H54 (cell line): Measurements from ENCODE around the gene DNAJC11.
"Not testable (repeated sequence)": the region's sequence is repeated elsewhere in the genome, so short reads cannot be mapped to it uniquely, and the experiment has no call there.

Source experiments
- DNase-seq: peaks from one replicate; pipeline ENCODE4 v3.0.0; 2011; ENCODE audit warnings: low spot score, mixed read lengths; ENCODE audit not compliant: insufficient read length
- FAIRE-seq: peaks from 3 replicates; lab custom pipeline; 2011; peaks lifted over from hg19 to GRCh38; lab: Jason Lieb, UNC
- POLR2A ChIP-seq: IDR thresholded peaks from 2 replicates; pipeline ENCODE4 v1.6.1; 2011; ENCODE audit warnings: low read depth, mild to moderate bottlenecking, low read length

DNAJC11 gene

DNA sequence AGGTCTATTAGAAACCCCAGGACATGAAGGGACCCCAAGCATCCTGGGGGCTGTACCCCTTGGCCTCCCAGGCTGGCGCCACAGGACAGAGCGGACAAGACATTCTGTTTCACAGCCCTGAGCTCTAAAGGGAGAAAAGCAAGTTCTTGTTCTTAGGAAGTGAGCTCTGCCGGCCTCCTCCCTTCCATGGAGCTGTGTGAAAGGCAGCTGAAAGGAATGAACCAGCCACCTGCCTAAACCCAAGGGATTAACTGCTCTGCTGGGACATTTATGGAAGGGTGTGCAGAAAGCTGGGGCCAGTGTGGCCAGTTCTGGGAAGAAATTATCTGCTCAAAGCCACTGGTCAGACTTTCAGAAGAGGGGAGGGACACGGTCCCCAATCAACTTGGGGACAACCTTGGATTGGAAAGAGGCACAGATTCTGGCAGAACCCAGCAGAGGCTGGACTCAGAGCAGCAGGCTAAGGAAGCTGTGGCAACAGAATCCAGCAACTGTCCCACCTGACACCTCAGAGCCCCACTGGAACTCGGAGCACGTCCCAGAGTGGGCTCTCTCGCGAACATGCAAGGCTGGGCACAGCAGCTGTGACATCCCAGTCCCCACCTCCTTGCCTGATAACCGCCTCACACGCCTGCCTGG is 101.1 kb downstream of the DNAJC11 start:
- no peak for FAIRE-seq
- no peak for TF ChIP-seq POLR2A

DNA sequence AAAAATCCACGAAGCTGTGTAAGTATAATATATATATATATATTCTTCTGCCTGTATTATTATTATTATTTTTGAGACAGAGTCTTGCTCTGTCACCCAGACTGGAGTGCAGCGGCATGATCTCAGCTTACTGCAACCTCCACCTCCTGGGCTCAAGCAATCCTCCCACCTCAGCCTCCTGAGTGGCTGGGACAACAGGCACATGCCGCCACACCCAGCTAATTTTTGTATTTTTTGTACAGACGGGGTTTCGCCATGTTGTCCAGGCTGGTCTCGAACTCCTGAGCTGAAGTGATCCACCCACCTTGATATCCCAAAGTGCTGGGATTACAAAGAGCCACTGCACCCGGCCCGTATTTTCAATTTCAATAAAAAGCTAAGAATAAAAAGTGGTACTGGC is 101.6 kb downstream of the DNAJC11 start:
- FAIRE-seq, DNase-seq: not testable (repeated sequence)

More for the DNA sequence above, 101.1 kb downstream of the DNAJC11 start:
- DNase-seq: no peak

DNA sequence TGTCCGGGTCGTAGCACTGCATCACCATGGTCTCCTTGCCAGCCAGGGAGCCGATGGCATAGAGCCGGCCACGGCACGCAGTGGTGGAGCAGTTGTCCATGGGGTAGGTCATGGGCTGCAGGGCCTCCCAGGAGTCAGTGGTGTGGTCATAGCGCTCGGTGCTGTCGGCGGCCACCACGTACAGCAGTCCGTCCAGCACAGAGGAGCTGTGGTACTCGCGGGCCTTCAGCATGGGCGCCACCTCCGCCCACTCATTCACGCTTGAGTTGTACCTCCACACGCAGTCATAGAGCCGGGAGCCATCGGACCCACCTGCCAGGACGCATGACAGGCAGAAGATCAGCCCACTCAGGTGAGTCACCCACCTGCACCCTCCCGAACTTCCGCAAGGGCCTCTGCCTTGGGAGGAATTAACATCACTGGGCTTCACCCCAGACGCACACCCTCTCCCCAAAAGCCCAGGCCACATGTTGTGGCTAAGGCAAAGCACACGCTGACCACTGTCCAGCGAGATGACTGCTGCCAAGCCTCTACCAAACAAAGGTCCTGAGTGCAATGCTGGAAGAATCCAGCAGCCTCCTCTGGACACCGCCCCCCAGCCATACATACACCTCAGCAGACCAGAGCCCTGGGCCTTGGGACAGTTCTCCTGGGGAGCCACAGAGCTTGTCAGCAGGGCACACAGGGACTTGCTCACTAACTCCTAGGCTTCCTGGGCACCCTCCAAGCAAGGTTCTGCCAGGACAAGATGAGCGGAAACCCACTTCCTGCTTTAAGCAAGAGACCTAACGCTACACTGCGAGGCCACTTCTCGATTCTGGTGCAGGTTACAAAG is 102.3 kb downstream of the DNAJC11 start:
- no peak for TF ChIP-seq POLR2A
- no peak for DNase-seq
- FAIRE-seq: no peak

GRCh38 chr1:6597777-6598131 is 103.9 kb downstream of the DNAJC11 start:
- DNase-seq (no peak), FAIRE-seq (no peak)
- no peak for TF ChIP-seq POLR2A

- FAIRE-seq: no peak
- TF ChIP-seq POLR2A: no peak
- no peak for DNase-seq
These were observed 104.5 kb downstream of the DNAJC11 start for GRCh38 chr1:6596886-6597776.

DNA sequence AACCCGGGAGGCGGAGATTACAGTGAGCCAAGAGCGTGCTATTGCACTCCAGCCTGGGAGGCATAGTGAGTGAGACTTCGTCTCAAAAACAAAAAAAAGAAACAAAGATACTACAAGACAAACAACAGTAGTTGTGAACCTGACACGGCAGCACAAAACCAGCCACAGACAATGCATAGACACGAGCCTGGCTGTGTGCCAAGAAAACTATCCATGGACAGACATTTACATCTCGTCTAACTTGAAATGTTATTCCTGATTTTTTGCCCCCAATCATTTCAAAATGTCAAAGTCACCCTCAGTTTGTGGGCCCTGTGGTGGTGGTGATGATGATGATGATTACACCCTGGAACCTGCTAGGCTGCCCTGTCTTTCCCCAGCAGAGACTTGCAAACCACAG is 105.3 kb downstream of the DNAJC11 start:
- no peak for TF ChIP-seq POLR2A
- FAIRE-seq (no peak), DNase-seq (no peak)

- FAIRE-seq (no peak), DNase-seq (no peak)
- no peak for TF ChIP-seq POLR2A
These were observed 106.5 kb downstream of the DNAJC11 start for GRCh38 chr1:6594977-6595740.

- no peak for TF ChIP-seq POLR2A
- DNase-seq (no peak), FAIRE-seq (no peak)
These were observed 107.8 kb downstream of the DNAJC11 start for GRCh38 chr1:6593810-6594209.

- no peak for FAIRE-seq
- no peak for DNase-seq
- TF ChIP-seq POLR2A: no peak
These were observed 108.6 kb downstream of the DNAJC11 start for GRCh38 chr1:6592865-6593593.

DNA sequence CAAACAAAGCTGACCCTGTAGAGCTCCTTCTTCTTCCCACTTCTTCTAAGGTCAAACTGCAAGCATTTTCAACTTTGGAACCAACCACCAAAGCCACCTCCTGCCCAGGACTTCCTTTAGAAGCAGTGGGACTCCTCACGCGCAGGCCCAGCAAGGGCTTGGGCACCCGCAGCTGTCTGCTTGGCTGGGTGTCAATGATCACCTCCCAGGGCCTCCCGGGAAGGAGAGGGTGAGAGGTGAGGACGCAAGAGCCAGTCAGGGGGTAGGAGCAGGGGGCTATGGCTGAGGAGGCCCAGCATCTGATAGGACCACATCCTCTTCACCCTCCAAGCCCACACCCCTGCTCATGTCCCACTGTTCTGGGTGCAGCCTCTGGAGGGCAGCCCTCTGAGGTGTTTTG is 109.2 kb downstream of the DNAJC11 start:
- TF ChIP-seq POLR2A: no peak
- no peak for FAIRE-seq

DNA sequence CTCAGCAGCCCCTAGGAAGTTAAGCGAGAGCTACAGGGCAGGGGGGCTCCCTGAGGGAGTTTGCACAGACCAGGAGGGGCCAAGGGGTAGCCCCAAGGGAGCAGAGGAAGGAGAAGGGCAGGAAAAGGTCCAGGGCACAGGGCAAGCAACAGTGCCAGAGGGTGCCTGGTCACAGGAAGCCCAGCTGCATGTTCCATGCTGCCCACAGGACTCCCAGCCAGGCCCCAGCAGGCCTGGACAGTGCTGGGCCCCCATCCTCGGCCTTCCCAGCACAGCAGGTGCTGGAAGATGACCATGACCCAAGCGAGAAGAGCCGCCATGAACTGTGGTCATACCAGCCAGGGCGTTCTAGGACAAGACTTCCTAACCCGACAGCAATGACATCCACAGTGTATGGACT is 110.0 kb downstream of the DNAJC11 start:
- no peak for DNase-seq
- FAIRE-seq: no peak
- TF ChIP-seq POLR2A: no peak

More for the DNA sequence above, 109.2 kb downstream of the DNAJC11 start:
- DNase-seq: no peak

DNA sequence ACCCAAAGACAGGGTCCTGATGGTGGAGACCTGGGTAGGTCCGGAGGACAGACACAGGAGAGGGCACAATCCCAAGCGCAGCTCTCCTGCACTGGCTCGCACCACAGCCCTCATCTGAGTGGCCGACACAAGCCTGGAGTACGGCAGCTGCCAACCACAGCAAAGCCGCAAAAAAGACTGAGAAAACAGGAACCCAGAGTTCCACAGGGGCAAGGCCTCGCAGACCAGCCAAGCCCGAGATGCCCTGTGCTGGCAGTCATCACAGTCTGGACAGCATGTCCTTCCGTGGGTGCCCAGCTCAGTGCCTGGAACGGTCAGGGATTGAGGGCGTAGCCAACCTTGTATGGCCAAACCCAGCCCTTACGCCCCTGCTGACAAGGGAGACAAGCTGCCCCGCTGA is 110.4 kb downstream of the DNAJC11 start:
- FAIRE-seq (no peak), DNase-seq (no peak)
- no peak for TF ChIP-seq POLR2A

DNA sequence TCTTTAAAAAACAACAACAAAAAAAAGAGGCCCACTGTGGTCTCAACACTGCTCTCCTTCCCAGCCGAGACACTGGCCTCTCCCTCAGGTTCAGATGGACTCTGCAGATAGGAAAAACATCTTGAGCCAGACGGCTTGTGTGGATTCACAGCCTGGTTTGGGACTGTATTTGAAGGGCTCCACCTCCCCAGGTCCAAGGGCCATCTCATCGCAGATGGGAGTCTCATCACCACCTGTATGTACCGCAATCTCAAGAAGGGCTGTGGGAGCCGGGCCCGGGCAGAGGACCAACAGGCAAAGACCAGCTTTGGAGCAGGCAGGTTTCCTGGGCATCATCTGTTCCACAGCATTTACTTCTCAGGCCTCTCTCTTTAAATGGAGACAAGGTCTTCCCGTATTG is 111.6 kb downstream of the DNAJC11 start:
- DNase-seq: no peak
- FAIRE-seq: no peak
- TF ChIP-seq POLR2A: no peak
